Measurements from ENCODE around the gene FCN2. TPM values are rescaled to one million over a fixed set of nuclear protein-coding genes. Genes with fewer than 3 reads are reported as not detected.

Gene FCN2
- total RNA-seq, 1 donor from 2014 or later: not detected

GRCh38 chr9:134899818-134900217 lies 19.2 kb downstream of the FCN2 start:
- peak in 1 of 2 experiments; percentile 11 for DNase-seq (ENCODE audit: low spot score in 2 of 2, unreplicated experiment in 2 of 2)
- no peak overlapping the region for H3K4me3 Mint-ChIP-seq
- no peak for TF ChIP-seq CTCF (IDR thresholded peaks at IDR 0.05; ENCODE audit: unreplicated experiment)

GRCh38 chr9:134902936-134903335 lies 22.3 kb downstream of the FCN2 start:
- Mint-ChIP-seq H3K9me3 (peaks cover 14% of the 10 kb centered on the region), H3K4me1 (no peaks in the 10 kb centered on the region), H3K36me3 (peaks cover 2% of the 10 kb centered on the region), H3K4me3 (no peak overlapping the region), H3K27ac (no peak overlapping the region), H3K27me3 (ENCODE audit: low read depth) (peaks cover 27% of the 10 kb centered on the region)
- TF ChIP-seq CTCF (IDR thresholded peaks at IDR 0.05; ENCODE audit: unreplicated experiment): no peak
- DNase-seq (ENCODE audit: low spot score in 2 of 2, unreplicated experiment in 2 of 2): no peak

More at GRCh38 chr9:134899818-134900217, 19.2 kb downstream of the FCN2 start:
- Mint-ChIP-seq H3K4me1 (peaks cover 16% of the 10 kb centered on the region), H3K27me3 (ENCODE audit: low read depth) (peaks cover 19% of the 10 kb centered on the region), H3K9me3 (peaks cover 14% of the 10 kb centered on the region), H3K27ac (no peak overlapping the region), H3K36me3 (peaks cover 2% of the 10 kb centered on the region)

- H3K4me1 Mint-ChIP-seq: no peaks in the 10 kb centered on the region
- no peak for TF ChIP-seq CTCF (IDR thresholded peaks at IDR 0.05; ENCODE audit: unreplicated experiment)
- no peak overlapping the region for H3K4me3 Mint-ChIP-seq
- no peaks in the 10 kb centered on the region for H3K9me3 Mint-ChIP-seq
- no peaks in the 10 kb centered on the region for H3K36me3 Mint-ChIP-seq
- peaks cover 27% of the 10 kb centered on the region for H3K27me3 Mint-ChIP-seq (ENCODE audit: low read depth)
- no peak overlapping the region for H3K27ac Mint-ChIP-seq
- DNase-seq (ENCODE audit: low spot score in 2 of 2, unreplicated experiment in 2 of 2): peak in 1 of 2 experiments; percentile 28
Measured at GRCh38 chr9:134908524-134909309, 28.1 kb downstream of the FCN2 start.

GRCh38 chr9:134909511-134910481 lies 29.2 kb downstream of the FCN2 start:
- Mint-ChIP-seq H3K4me3 (no peak overlapping the region), H3K9me3 (no peaks in the 10 kb centered on the region), H3K4me1 (no peaks in the 10 kb centered on the region), H3K27me3 (ENCODE audit: low read depth) (peaks cover 25% of the 10 kb centered on the region), H3K27ac (no peak overlapping the region), H3K36me3 (no peaks in the 10 kb centered on the region)
- DNase-seq (ENCODE audit: low spot score in 2 of 2, unreplicated experiment in 2 of 2): peak in 1 of 2 experiments; percentile 19
- no peak for TF ChIP-seq CTCF (IDR thresholded peaks at IDR 0.05; ENCODE audit: unreplicated experiment)

GRCh38 chr9:134912126-134912840 lies 31.7 kb downstream of the FCN2 start:
- no peaks in the 10 kb centered on the region for H3K36me3 Mint-ChIP-seq
- no peak overlapping the region for H3K4me3 Mint-ChIP-seq
- peak in 1 of 2 experiments; percentile 31 for DNase-seq (ENCODE audit: low spot score in 2 of 2, unreplicated experiment in 2 of 2)
- no peak for TF ChIP-seq CTCF (IDR thresholded peaks at IDR 0.05; ENCODE audit: unreplicated experiment)
- H3K4me1 Mint-ChIP-seq: no peaks in the 10 kb centered on the region
- no peaks in the 10 kb centered on the region for H3K9me3 Mint-ChIP-seq
- H3K27me3 Mint-ChIP-seq (ENCODE audit: low read depth): peaks cover 29% of the 10 kb centered on the region
- no peak overlapping the region for H3K27ac Mint-ChIP-seq

All from mesothelial cell of epicardium (in vitro differentiated cells).